ENCODE data around the gene PDAP1.
"Not testable (repeated sequence)": the region's sequence is repeated elsewhere in the genome, so short reads cannot be mapped to it uniquely, and the experiment has no call there.

The PDAP1 gene

DNA sequence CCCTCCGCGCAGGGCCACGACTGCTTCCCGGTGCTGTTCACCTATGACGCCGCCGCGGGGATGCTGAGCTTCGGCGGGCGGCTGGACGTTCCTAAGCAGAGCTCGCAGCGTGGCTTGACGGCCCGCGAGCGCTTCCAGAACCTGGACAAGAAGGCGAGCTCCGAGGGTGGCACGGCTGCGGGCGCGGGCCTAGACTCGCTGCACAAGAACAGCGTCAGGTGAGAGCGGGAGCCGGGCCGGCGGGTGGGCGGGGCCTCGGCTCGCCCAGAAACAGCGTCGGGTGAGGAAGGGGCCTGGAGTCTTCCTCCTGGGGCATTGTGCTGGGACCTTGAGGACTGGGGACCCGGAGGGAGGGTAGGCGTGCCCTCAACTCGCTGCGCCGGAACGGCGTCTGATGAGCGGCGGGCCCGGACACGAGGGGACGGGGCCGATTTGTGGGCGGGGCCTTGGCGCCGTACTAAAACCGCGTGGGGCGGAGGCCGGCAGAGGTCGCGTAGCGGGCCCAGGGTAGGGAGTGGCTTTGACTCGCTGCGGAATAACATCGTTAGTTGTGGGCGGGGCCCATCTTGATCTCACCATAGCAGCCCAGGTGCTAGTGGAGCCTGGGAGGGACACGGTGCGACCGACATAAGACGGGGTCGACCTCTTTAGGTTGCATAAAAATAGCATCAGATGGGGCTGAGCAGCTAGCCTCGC lies 15.6 kb downstream of the PDAP1 start:
- TF ChIP-seq, protein P1, sequence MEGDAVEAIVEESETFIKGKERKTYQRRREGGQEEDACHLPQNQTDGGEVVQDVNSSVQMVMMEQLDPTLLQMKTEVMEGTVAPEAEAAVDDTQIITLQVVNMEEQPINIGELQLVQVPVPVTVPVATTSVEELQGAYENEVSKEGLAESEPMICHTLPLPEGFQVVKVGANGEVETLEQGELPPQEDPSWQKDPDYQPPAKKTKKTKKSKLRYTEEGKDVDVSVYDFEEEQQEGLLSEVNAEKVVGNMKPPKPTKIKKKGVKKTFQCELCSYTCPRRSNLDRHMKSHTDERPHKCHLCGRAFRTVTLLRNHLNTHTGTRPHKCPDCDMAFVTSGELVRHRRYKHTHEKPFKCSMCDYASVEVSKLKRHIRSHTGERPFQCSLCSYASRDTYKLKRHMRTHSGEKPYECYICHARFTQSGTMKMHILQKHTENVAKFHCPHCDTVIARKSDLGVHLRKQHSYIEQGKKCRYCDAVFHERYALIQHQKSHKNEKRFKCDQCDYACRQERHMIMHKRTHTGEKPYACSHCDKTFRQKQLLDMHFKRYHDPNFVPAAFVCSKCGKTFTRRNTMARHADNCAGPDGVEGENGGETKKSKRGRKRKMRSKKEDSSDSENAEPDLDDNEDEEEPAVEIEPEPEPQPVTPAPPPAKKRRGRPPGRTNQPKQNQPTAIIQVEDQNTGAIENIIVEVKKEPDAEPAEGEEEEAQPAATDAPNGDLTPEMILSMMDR (conservative IDR thresholded peaks at IDR 0.05; ENCODE audit: control insufficient read depth, insufficient read depth, low read depth, low read length), result no peak
- DNase-seq (ENCODE audit: low read depth), result peak; percentile 59

DNA sequence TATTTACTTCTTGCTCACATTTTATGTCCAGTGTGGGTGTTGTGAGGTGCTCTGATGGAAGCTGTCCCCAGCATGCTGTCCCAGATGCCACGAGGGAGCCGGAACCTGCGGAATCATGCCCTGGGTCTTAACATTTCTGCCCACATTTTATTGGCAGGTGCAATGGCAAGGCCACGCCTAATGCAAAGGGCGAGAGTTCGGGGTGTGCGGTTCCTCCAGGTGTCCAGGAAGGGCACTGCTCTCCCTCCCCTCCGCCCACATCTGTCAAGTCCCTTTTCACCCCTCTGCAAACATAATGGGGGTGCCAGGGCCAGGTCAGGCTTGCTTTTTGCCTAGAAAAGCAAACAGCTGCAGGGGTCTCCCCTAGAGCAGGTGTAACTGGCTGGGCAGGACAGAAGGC lies 16.4 kb downstream of the PDAP1 start:
- no peak overlapping the region for H3K4me3 ChIP-seq (ENCODE audit: control insufficient read depth, low read depth, low read length)
- TF ChIP-seq, protein P1 (conservative IDR thresholded peaks at IDR 0.05; ENCODE audit: control insufficient read depth, insufficient read depth, low read depth, low read length), result no peak
- DNase-seq (ENCODE audit: low read depth), result no peak

More for the DNA sequence above, 15.6 kb downstream of the PDAP1 start:
- peak overlapping the region; percentile 7 for H3K4me3 ChIP-seq (ENCODE audit: control insufficient read depth, low read depth, low read length)

DNA sequence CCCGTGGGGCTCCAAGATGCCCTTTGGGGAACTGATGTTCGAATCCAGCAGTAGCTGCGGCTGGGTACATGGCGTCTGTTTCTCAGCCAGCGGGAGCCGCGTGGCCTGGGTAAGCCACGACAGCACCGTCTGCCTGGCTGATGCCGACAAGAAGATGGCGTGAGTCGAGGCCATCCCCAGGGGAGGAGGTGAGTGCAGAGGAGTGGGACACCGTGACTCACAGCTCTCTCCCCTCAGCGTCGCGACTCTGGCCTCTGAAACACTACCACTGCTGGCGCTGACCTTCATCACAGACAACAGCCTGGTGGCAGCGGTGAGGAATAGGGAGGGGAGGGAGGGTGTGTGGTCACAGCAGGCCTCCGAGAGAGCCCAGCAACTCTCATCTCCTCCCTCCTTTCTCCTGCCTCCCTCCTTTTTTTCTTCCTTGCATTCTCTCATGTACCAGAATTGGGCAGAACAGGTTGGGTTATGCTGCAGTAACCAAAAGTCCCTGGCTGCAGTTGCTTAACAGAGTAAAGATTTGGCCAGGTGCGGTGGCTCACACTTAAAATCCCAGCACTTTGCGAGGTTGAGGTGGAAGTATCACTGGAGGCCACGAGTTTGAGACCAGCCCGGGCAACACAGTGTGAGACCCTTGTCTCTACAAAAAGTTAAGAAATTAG lies 17.3 kb downstream of the PDAP1 start:
- TF ChIP-seq, protein P1 (conservative IDR thresholded peaks at IDR 0.05; ENCODE audit: control insufficient read depth, insufficient read depth, low read depth, low read length), result no peak
- no peak overlapping the region for H3K4me3 ChIP-seq (ENCODE audit: control insufficient read depth, low read depth, low read length)

DNA sequence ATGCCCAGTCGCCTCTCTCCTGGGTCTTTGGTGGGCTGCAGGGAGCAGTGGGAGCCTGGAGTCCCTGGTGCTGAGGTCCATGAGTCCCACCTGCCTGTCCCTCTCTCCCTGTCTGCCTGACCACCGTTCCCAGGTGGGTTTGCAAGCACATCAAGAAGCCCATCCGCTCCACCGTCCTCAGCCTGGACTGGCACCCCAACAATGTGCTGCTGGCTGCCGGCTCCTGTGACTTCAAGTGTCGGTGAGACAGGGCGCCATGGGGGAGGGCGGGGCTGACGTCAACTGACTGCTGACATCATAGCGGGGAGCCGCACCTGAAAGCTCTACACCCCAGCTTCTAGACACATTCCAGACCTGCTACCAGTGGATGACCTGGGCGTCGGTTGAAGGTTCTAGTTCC lies 18.6 kb downstream of the PDAP1 start:
- no peak for DNase-seq (ENCODE audit: low read depth)
- TF ChIP-seq, protein P1 (conservative IDR thresholded peaks at IDR 0.05; ENCODE audit: control insufficient read depth, insufficient read depth, low read depth, low read length), result no peak
- no peak overlapping the region for H3K4me3 ChIP-seq (ENCODE audit: control insufficient read depth, low read depth, low read length)

More for the DNA sequence above, 17.3 kb downstream of the PDAP1 start:
- peak; percentile 31 for DNase-seq (ENCODE audit: low read depth)

DNA sequence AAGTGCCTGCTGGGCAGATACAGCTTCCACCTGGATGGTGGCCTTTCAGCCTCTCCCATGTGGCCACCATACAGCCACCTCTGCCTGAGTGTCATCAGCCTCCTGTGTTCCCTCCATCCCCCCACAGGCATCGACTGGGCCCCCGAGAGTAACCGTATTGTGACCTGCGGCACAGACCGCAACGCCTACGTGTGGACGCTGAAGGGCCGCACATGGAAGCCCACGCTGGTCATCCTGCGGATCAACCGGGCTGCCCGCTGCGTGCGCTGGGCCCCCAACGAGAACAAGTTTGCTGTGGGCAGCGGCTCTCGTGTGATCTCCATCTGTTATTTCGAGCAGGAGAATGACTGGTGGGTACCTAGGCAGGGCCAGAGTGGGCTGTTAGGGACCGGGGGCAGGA lies 20.5 kb downstream of the PDAP1 start:
- DNase-seq (ENCODE audit: low read depth), result no peak
- H3K4me3 ChIP-seq (ENCODE audit: control insufficient read depth, low read depth, low read length), result no peak overlapping the region
- TF ChIP-seq, protein P1 (conservative IDR thresholded peaks at IDR 0.05; ENCODE audit: control insufficient read depth, insufficient read depth, low read depth, low read length), result no peak

DNA sequence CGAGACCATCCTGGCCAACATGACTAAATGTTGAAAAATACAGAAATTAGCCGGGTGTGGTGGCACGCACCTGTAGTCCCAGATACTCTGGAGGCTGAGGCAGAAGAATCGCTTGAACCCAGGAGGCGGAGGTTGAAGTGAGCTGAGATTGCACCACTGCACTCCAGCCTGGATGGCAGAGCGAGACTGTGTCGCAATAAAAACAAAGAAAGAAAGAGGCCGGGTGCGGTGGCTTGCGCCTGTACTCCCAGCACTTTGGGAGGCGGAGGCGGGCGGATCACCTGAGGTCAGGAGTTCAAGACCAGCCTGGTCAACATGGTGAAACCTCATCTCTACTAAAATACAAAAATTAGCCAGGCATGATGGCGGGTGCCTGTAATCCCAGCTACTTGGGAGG lies 21.2 kb downstream of the PDAP1 start:
- not testable (repeated sequence) for DNase-seq (ENCODE audit: low read depth); H3K4me3 ChIP-seq (ENCODE audit: control insufficient read depth, low read depth, low read length)

DNA sequence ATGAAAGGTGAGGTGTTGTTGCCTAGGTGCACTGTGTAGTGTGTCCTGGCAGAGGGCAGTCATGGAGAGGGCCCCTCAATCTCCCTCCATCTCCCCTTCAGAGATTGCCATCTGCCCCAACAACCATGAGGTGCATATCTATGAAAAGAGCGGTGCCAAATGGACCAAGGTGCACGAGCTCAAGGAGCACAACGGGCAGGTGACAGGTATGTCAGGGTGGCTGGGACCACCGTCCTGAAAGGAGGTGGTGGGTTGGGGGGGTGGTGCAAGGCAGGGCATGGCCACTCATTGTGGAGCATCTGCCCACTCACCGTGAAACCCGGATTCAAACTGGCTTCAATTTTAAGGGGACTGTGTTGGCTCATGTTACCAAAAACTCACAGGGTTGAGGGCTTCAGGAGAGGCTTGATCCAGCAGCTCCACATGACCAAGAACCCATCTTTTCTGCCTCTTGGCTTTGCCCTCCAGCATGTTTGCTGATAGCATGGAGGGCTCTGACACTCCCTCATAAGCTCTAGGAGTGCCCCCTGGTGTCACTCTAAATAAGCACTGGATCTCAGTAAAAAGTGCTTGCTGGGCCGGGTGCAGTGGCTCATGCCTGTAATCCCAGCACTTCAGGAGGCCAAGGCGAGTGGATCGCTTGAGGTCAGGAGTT lies 21.7 kb downstream of the PDAP1 start:
- TF ChIP-seq, protein P1 (conservative IDR thresholded peaks at IDR 0.05; ENCODE audit: control insufficient read depth, insufficient read depth, low read depth, low read length), result peak; percentile 42

More for the DNA sequence above, 21.7 kb downstream of the PDAP1 start:
- peak; percentile 66 for DNase-seq (ENCODE audit: low read depth)
- no peak overlapping the region for H3K4me3 ChIP-seq (ENCODE audit: control insufficient read depth, low read depth, low read length)

All from fibroblast of mammary gland (primary cell).